CD14-positive monocyte (primary cell): ENCODE data around the gene XYLT1. TPM values are rescaled to one million over a fixed set of nuclear protein-coding genes. Genes with fewer than 3 reads are reported as not detected.

Experiments
- DNase-seq, 3 donors: peaks; one replicate each; pipeline ENCODE4 v3.0.0-alpha.2; 2011 to 2022
- H2AFZ ChIP-seq: 2 replicates; pipeline ENCODE4 v1.6.0; 2012; ENCODE audit warnings: mild to moderate bottlenecking, low read depth, low read length, inconsistent platforms; ENCODE audit not compliant: insufficient read depth, poor library complexity, severe bottlenecking
- H3K27ac ChIP-seq, 2 donors: 1 replicate in 1 of 2; 2 replicates in 1 of 2; pipeline ENCODE4 v1.5.1; 2012 to 2013; ENCODE audit warnings: low read length in 2 of 2, control low read depth in 1 of 2, inconsistent platforms in 1 of 2, low read depth in 1 of 2, mild to moderate bottlenecking in 1 of 2
- H3K27me3 ChIP-seq, 2 donors: one replicate each; pipeline versions ENCODE4 v1.6.0 to v1.6.1; 2011 to 2013; ENCODE audit warnings: low read length in 2 of 2; ENCODE audit not compliant: control insufficient read depth in 2 of 2, insufficient read depth in 2 of 2
- H3K36me3 ChIP-seq, 2 donors: replicated peaks in 1 of 2; 1 replicate in 1 of 2; 2 replicates in 1 of 2; pipeline versions ENCODE4 v1.5.1 to v1.6.1; 2012 to 2013; ENCODE audit warnings: low read length in 2 of 2, control low read depth in 1 of 2, inconsistent platforms in 1 of 2, mild to moderate bottlenecking in 1 of 2; ENCODE audit not compliant: insufficient read depth in 2 of 2, control insufficient read depth in 1 of 2
- H3K4me1 ChIP-seq, 2 donors: 1 replicate in 1 of 2; 2 replicates in 1 of 2; pipeline versions ENCODE4 v1.5.1 to v1.6.1; 2012 to 2013; ENCODE audit warnings: low read length in 2 of 2, control low read depth in 1 of 2, inconsistent platforms in 1 of 2, mild to moderate bottlenecking in 1 of 2, moderate library complexity in 1 of 2; ENCODE audit not compliant: insufficient read depth in 2 of 2, control insufficient read depth in 1 of 2
- H3K4me2 ChIP-seq: replicated peaks from 2 replicates; pipeline ENCODE3; 2012; ENCODE audit warnings: low read length, moderate library complexity, mild to moderate bottlenecking; ENCODE audit not compliant: poor library complexity, severe bottlenecking; ENCODE audit errors: extremely low read depth
- H3K4me3 ChIP-seq, 3 experiments: fragments of 200-600 bp in 1 of 3; sonication (generic) in 1 of 3; replicated peaks in 1 of 3; 1 replicate in 2 of 3; 2 replicates in 1 of 3; pipeline ENCODE4 v1.5.1; 2011 to 2013; ENCODE audit warnings: low read length in 3 of 3, mild to moderate bottlenecking in 3 of 3, control low read depth in 2 of 3, low read depth in 2 of 3, inconsistent platforms in 1 of 3, moderate library complexity in 1 of 3
- H3K79me2 ChIP-seq: 2 replicates; pipeline ENCODE4 v1.6.0; 2012; ENCODE audit warnings: mild to moderate bottlenecking, control low read depth, inconsistent platforms, low read length, moderate library complexity; ENCODE audit not compliant: insufficient read depth
- H3K9ac ChIP-seq: 2 replicates; pipeline ENCODE4 v1.6.0; 2017; ENCODE audit warnings: low read length, mild to moderate bottlenecking; ENCODE audit not compliant: insufficient read depth, poor library complexity, severe bottlenecking
- H3K9me3 ChIP-seq, 2 donors: replicated peaks in 1 of 2; 1 replicate in 1 of 2; 2 replicates in 1 of 2; pipeline versions ENCODE4 v1.5.1 to v1.6.1; 2012 to 2013; ENCODE audit warnings: low read length in 2 of 2, control low read depth in 1 of 2; ENCODE audit not compliant: control insufficient read depth in 1 of 2, insufficient read depth in 1 of 2
- H4K20me1 ChIP-seq: 2 replicates; pipeline ENCODE4 v1.6.0; 2012; ENCODE audit warnings: mild to moderate bottlenecking, low read length, control low read depth, moderate library complexity; ENCODE audit not compliant: insufficient read depth
- H3K27ac Mint-ChIP-seq, 7 donors: one replicate each; pipeline ENCODE4 v1.8.0; 2020; ENCODE audit warnings: mild to moderate bottlenecking in 7 of 7, mixed read lengths in 7 of 7, moderate library complexity in 6 of 7, inconsistent platforms in 2 of 7
- H3K27me3 Mint-ChIP-seq, 3 donors: one replicate each; pipeline ENCODE4 v1.8.0; 2021 to 2022; ENCODE audit warnings: low read depth in 3 of 3, mild to moderate bottlenecking in 3 of 3, mixed read lengths in 3 of 3, moderate library complexity in 3 of 3, inconsistent platforms in 1 of 3
- H3K36me3 Mint-ChIP-seq, 2 donors: one replicate each; pipeline ENCODE4 v1.8.0; 2020; ENCODE audit warnings: mixed read lengths in 2 of 2, inconsistent platforms in 1 of 2, mild to moderate bottlenecking in 1 of 2
- H3K4me1 Mint-ChIP-seq: one replicate; pipeline ENCODE4 v1.8.0; 2020; ENCODE audit warnings: mild to moderate bottlenecking, mixed read lengths
- H3K4me3 Mint-ChIP-seq, 2 donors: one replicate each; pipeline ENCODE4 v1.8.0; 2020; ENCODE audit warnings: mild to moderate bottlenecking in 2 of 2, mixed read lengths in 2 of 2, moderate library complexity in 1 of 2
- H3K9me3 Mint-ChIP-seq, 7 donors: one replicate each; pipeline ENCODE4 v1.8.0; 2020 to 2022; ENCODE audit warnings: mixed read lengths in 7 of 7, mild to moderate bottlenecking in 6 of 7, moderate library complexity in 6 of 7, inconsistent platforms in 2 of 7
- WGBS: methylation state at CpG from one replicate; pipeline ENCODE4 v1.1.5; 2013; ENCODE audit warnings: missing lambda C conversion rate; ENCODE audit not compliant: insufficient coverage; 5-methylcytosine and 5-hydroxymethylcytosine counted together
- intact Hi-C, 2 donors: fragments of 100-400 bp; cut with micrococcal nuclease; formaldehyde crosslinking; loops; one replicate each; pipeline versions ENCODE4 v1.15.0 to v1.15.1; 2023
- polyA plus RNA-seq, 3 donors: library from polyadenylated mRNA; depleted of rRNA in 1 of 3; unstranded in 2 of 3; stranded (reverse) in 1 of 3; fragments of 300-500 nt in 2 of 3; fragments of >200 nt in 1 of 3; fragmentation: Illumina TruSeq in 2 of 3; gene quantifications; 1 replicate in 2 of 3; 2 replicates in 1 of 3; pipeline ENCODE4 v1.2.3, GENCODE V29; 2012 to 2021
- TF ChIP-seq, protein P1 (sequence below): fragments of 200-600 bp; IDR thresholded peaks from one replicate; pipeline ENCODE4 v1.8.0; 2022; ENCODE audit warnings: antibody characterized with exemption, mild to moderate bottlenecking

The XYLT1 gene
- polyA plus RNA-seq, 3 donors = 0.51 to 9.4 (median 1.6) TPM

DNA sequence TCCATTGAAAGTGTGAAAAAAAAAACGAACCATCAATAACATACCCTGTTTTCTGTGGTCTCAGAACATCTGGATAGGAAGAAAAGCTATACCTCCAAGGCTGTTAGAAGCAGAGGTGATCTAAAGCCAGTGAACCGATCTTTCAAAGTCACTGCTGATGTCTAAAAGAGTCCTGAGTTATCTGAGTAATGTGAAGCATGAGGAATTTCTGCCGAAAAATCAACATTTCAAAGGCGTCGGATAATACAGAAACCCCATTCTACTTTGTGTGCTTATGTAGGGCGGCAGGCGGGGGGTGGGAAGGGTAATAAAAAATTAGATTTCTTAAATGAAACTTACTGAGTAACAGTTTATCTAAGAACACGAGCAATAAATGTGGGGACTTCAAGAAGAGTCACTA is 3.9 kb downstream of the XYLT1 start:
- DNase-seq = no peak
- Histone ChIP-seq H3K79me2 (peaks cover 83% of the 10 kb centered on the region), H3K9ac (no peak overlapping the region), H3K36me3 (peaks cover 0 to 3% of the 10 kb centered on the region in 2 donors), H3K27ac (no peak overlapping the region), H3K27me3 (no peaks in the 10 kb centered on the region), H3K4me1 (peaks cover 55 to 60% of the 10 kb centered on the region in 2 donors), H3K4me3 (no peak overlapping the region), H4K20me1 (peaks cover 63% of the 10 kb centered on the region), H2AFZ (no peak overlapping the region), H3K9me3 (no peaks in the 10 kb centered on the region), H3K4me2 (no peak overlapping the region)
- no peak overlapping the region for H3K4me3 Mint-ChIP-seq
- TF ChIP-seq, protein P1, sequence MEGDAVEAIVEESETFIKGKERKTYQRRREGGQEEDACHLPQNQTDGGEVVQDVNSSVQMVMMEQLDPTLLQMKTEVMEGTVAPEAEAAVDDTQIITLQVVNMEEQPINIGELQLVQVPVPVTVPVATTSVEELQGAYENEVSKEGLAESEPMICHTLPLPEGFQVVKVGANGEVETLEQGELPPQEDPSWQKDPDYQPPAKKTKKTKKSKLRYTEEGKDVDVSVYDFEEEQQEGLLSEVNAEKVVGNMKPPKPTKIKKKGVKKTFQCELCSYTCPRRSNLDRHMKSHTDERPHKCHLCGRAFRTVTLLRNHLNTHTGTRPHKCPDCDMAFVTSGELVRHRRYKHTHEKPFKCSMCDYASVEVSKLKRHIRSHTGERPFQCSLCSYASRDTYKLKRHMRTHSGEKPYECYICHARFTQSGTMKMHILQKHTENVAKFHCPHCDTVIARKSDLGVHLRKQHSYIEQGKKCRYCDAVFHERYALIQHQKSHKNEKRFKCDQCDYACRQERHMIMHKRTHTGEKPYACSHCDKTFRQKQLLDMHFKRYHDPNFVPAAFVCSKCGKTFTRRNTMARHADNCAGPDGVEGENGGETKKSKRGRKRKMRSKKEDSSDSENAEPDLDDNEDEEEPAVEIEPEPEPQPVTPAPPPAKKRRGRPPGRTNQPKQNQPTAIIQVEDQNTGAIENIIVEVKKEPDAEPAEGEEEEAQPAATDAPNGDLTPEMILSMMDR = no peak
- peaks cover 30 to 40% of the 10 kb centered on the region in 2 donors for H3K36me3 Mint-ChIP-seq
- WGBS = 88% methylated on average over 1 of the region's 8 CpGs
- H3K9me3 Mint-ChIP-seq = peaks cover 0 to 3% (median 0%) of the 10 kb centered on the region in 7 donors
- intact Hi-C loops = loop anchor here in 1 of 2 donors (10.0 kb wide), 1 partner anchor 52 kb away; no protein-coding TSS in a partner anchor
- no peak overlapping the region for H3K27ac Mint-ChIP-seq
- H3K27me3 Mint-ChIP-seq = peaks cover 3 to 9% (median 6%) of the 10 kb centered on the region in 3 donors
- peaks cover 63% of the 10 kb centered on the region for H3K4me1 Mint-ChIP-seq

DNA sequence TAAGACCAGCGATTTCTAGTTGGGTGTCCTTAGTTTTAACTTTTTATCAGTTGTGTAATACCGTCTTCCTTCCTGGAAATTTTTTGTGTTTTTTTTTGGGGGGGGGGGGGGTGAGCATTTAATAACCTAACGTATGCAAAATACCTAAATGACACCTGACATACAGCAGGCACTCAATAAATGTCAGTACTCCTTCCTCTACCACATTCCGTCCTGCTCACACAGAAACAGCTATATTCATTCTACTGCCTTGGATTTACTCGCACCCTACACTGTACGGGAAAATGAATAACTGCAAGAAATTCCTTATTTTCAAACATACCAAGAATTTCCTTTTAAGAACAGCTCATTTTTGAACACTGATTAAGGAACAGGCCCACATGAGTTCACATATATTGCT is 5.3 kb downstream of the XYLT1 start:
- no peaks in the 10 kb centered on the region for H3K27me3 ChIP-seq
- no peak overlapping the region for H2AFZ ChIP-seq
- TF ChIP-seq, protein P1 = no peak
- H3K4me1 ChIP-seq = peaks cover 62 to 68% of the 10 kb centered on the region in 2 donors
- H3K9me3 ChIP-seq = no peaks in the 10 kb centered on the region
- peaks cover 39 to 53% of the 10 kb centered on the region in 2 donors for H3K36me3 Mint-ChIP-seq
- H3K36me3 ChIP-seq = peaks cover 0 to 3% of the 10 kb centered on the region in 2 donors
- peaks cover 97% of the 10 kb centered on the region for H3K79me2 ChIP-seq
- 61% methylated on average over 4 of the region's 6 CpGs for WGBS
- no peak overlapping the region for H3K4me3 ChIP-seq
- intact Hi-C loops = loop anchor here in 1 of 2 donors (10.0 kb wide), 1 partner anchor 51 kb away; no protein-coding TSS in a partner anchor
- H4K20me1 ChIP-seq = peaks cover 77% of the 10 kb centered on the region
- no peak overlapping the region for H3K9ac ChIP-seq
- DNase-seq = no peak
- H3K4me2 ChIP-seq = no peak overlapping the region
- H3K4me3 Mint-ChIP-seq = no peak overlapping the region
- no peak overlapping the region for H3K27ac ChIP-seq
- peaks cover 0 to 3% (median 0%) of the 10 kb centered on the region in 7 donors for H3K9me3 Mint-ChIP-seq
- peak overlapping the region in 1 of 7 donors; percentile 10 for H3K27ac Mint-ChIP-seq
- H3K27me3 Mint-ChIP-seq = peaks cover 0 to 4% (median 2%) of the 10 kb centered on the region in 3 donors
- peaks cover 73% of the 10 kb centered on the region for H3K4me1 Mint-ChIP-seq
